ENCODE data around the gene FZD10. TPM values are rescaled to one million over a fixed set of nuclear protein-coding genes. Genes with fewer than 3 reads are reported as not detected.

The FZD10 gene
- total and polyA plus RNA-seq, 9 donors, result 0.08 to 6.1 (median 1.8) TPM

GRCh38 chr12:130201037-130201436 is 38.8 kb downstream of the FZD10 start:
- no peaks in the 10 kb centered on the region for H3K27me3 ChIP-seq
- no peaks in the 10 kb centered on the region for H3K36me3 ChIP-seq
- no peak overlapping the region for H3K27ac ChIP-seq
- no peaks in the 10 kb centered on the region for H3K9me3 ChIP-seq
- H3K4me1 ChIP-seq (ENCODE audit: insufficient read depth), result no peaks in the 10 kb centered on the region
- no peak overlapping the region for H3K4me3 ChIP-seq
- intact Hi-C loops (cut with DNase I), result no loop called here
- 84 to 92% (median 91%) methylated on average over 8 of the region's 8 CpGs for WGBS, 3 donors
- TF ChIP-seq EP300 (IDR thresholded peaks at IDR 0.05) (no peak), POLR2A (IDR thresholded peaks at IDR 0.05) (no peak), CTCF (IDR thresholded peaks at IDR 0.05) (no peak)
- DNase-seq, result no peak

- H3K4me1 ChIP-seq (ENCODE audit: insufficient read depth), result no peaks in the 10 kb centered on the region
- TF ChIP-seq POLR2A (IDR thresholded peaks at IDR 0.05), result no peak
- TF ChIP-seq EP300 (IDR thresholded peaks at IDR 0.05), result no peak
- TF ChIP-seq CTCF (IDR thresholded peaks at IDR 0.05), result no peak
- 63 to 78% (median 74%) methylated on average over 5 to 6 of the region's 6 CpGs for WGBS, 3 donors
Observed at GRCh38 chr12:130202201-130202600, 39.9 kb downstream of the FZD10 start.

GRCh38 chr12:130203151-130203550 is 40.9 kb downstream of the FZD10 start:
- Histone ChIP-seq H3K4me1 (ENCODE audit: insufficient read depth) (no peaks in the 10 kb centered on the region), H3K9me3 (no peaks in the 10 kb centered on the region), H3K27ac (no peak overlapping the region), H3K36me3 (no peaks in the 10 kb centered on the region), H3K4me3 (no peak overlapping the region), H3K27me3 (no peaks in the 10 kb centered on the region)
- no peak for DNase-seq
- TF ChIP-seq CTCF (IDR thresholded peaks at IDR 0.05), result no peak
- TF ChIP-seq EP300 (IDR thresholded peaks at IDR 0.05), result no peak
- TF ChIP-seq POLR2A (IDR thresholded peaks at IDR 0.05), result no peak
- WGBS, 3 donors, result 31 to 36% (median 31%) methylated on average over 11 of the region's 11 CpGs
- intact Hi-C loops (cut with DNase I), result no loop called here

More at GRCh38 chr12:130202201-130202600, 39.9 kb downstream of the FZD10 start:
- Histone ChIP-seq H3K27ac (no peak overlapping the region), H3K27me3 (no peaks in the 10 kb centered on the region), H3K9me3 (no peaks in the 10 kb centered on the region), H3K4me3 (no peak overlapping the region), H3K36me3 (no peaks in the 10 kb centered on the region)
- intact Hi-C loops (cut with DNase I), result no loop called here
- no peak for DNase-seq

- Histone ChIP-seq H3K27me3 (no peaks in the 10 kb centered on the region), H3K4me1 (ENCODE audit: insufficient read depth) (no peaks in the 10 kb centered on the region), H3K36me3 (no peaks in the 10 kb centered on the region), H3K4me3 (no peak overlapping the region), H3K27ac (no peak overlapping the region), H3K9me3 (no peaks in the 10 kb centered on the region)
- intact Hi-C loops (cut with DNase I), result no loop called here
- TF ChIP-seq POLR2A (IDR thresholded peaks at IDR 0.05) (no peak), CTCF (IDR thresholded peaks at IDR 0.05) (no peak), EP300 (IDR thresholded peaks at IDR 0.05) (no peak)
- no peak for DNase-seq
- 79 to 80% (median 79%) methylated on average over 12 of the region's 12 CpGs for WGBS, 3 donors
Observed at GRCh38 chr12:130204541-130204953, 42.3 kb downstream of the FZD10 start.

Measured in ovary (tissue), 9 donors.